Fibroblast of lung (primary cell): ENCODE data around the gene MIGA2.

Source experiments
- CTCF ChIP-seq, 2 donors: IDR thresholded peaks in 1 of 2; conservative IDR thresholded peaks in 1 of 2; 1 replicate in 1 of 2; 2 replicates in 1 of 2; pipeline ENCODE4 v1.5.1; 2011 to 2012; ENCODE audit warnings: low read length in 2 of 2, control low read depth in 1 of 2, inconsistent platforms in 1 of 2, low read depth in 1 of 2, mild to moderate bottlenecking in 1 of 2
- EZH2 ChIP-seq: IDR thresholded peaks from 2 replicates; pipeline ENCODE4 v1.5.1; 2012; ENCODE audit warnings: low read length, control low read depth, mild to moderate bottlenecking; ENCODE audit errors: missing control alignments

GRCh38 chr9:129052592-129052991, 16.2 kb downstream of the MIGA2 start:
- TF ChIP-seq CTCF (conservative IDR thresholded peaks at IDR 0.05 in 1 of 2, IDR thresholded peaks at IDR 0.05 in 1 of 2; ENCODE audit: low read depth in 1 of 2, low read length in 2 of 2) (no peak), EZH2 (no peak)
